Trophoblast cell (in vitro differentiated cells and primary cell): Measurements from ENCODE around the gene PDZD11.
"Not testable (repeated sequence)": the region's sequence is repeated elsewhere in the genome, so short reads cannot be mapped to it uniquely, and the experiment has no call there.

Source experiments
- DNase-seq, 2 donors: peaks; one replicate each; pipeline ENCODE4 v3.0.0-alpha.2; 2016
- H2AFZ ChIP-seq: 2 replicates; pipeline ENCODE4 v1.6.1; 2013; ENCODE audit warnings: low read length, moderate library complexity, mild to moderate bottlenecking; ENCODE audit not compliant: insufficient read depth, poor library complexity
- H2AK5ac ChIP-seq: 2 replicates; pipeline ENCODE4 v1.6.1; 2013; ENCODE audit warnings: mild to moderate bottlenecking, low read length
- H2BK120ac ChIP-seq: 2 replicates; pipeline ENCODE4 v1.6.1; 2013; ENCODE audit warnings: low read length, mild to moderate bottlenecking, moderate library complexity; ENCODE audit not compliant: insufficient read depth, poor library complexity
- H2BK12ac ChIP-seq: 2 replicates; pipeline ENCODE4 v1.6.1; 2013; ENCODE audit warnings: mild to moderate bottlenecking, low read length, moderate library complexity
- H2BK5ac ChIP-seq: 2 replicates; pipeline ENCODE4 v1.6.1; 2013; ENCODE audit warnings: low read length, low read depth, moderate library complexity, mild to moderate bottlenecking; ENCODE audit not compliant: poor library complexity
- H3K14ac ChIP-seq: 2 replicates; pipeline ENCODE4 v1.6.1; 2013; ENCODE audit warnings: mild to moderate bottlenecking, low read length
- H3K18ac ChIP-seq: 2 replicates; pipeline ENCODE4 v1.6.1; 2013; ENCODE audit warnings: mild to moderate bottlenecking, low read length
- H3K23ac ChIP-seq: 2 replicates; pipeline ENCODE4 v1.6.1; 2013; ENCODE audit warnings: low read length
- H3K27ac ChIP-seq: 2 replicates; pipeline ENCODE4 v1.5.1; 2013; ENCODE audit warnings: low read depth, mild to moderate bottlenecking, inconsistent platforms, low read length, moderate library complexity
- H3K27me3 ChIP-seq: 2 replicates; pipeline ENCODE4 v1.6.1; 2013; ENCODE audit warnings: inconsistent platforms, mild to moderate bottlenecking, low read length, moderate library complexity; ENCODE audit not compliant: insufficient read depth
- H3K36me3 ChIP-seq, 2 experiments: 1 replicate in 1 of 2; 2 replicates in 1 of 2; pipeline ENCODE4 v1.6.1; 2013; ENCODE audit warnings: low read length in 2 of 2, mild to moderate bottlenecking in 2 of 2, moderate library complexity in 1 of 2; ENCODE audit not compliant: insufficient read depth in 2 of 2, control insufficient read depth in 1 of 2
- H3K4ac ChIP-seq: 2 replicates; pipeline ENCODE4 v1.6.1; 2013; ENCODE audit warnings: low read depth, mild to moderate bottlenecking, low read length, moderate library complexity
- H3K4me1 ChIP-seq, 2 experiments: 1 replicate in 1 of 2; 2 replicates in 1 of 2; pipeline ENCODE4 v1.6.1; 2013; ENCODE audit warnings: low read length in 2 of 2, mild to moderate bottlenecking in 2 of 2, moderate library complexity in 1 of 2; ENCODE audit not compliant: insufficient read depth in 2 of 2, control insufficient read depth in 1 of 2
- H3K4me2 ChIP-seq: 2 replicates; pipeline ENCODE4 v1.6.1; 2013; ENCODE audit warnings: inconsistent platforms, mild to moderate bottlenecking, low read length, moderate library complexity
- H3K4me3 ChIP-seq: 2 replicates; pipeline ENCODE4 v1.5.1; 2013; ENCODE audit warnings: mild to moderate bottlenecking, low read depth, low read length, inconsistent platforms
- H3K79me1 ChIP-seq: one replicate; pipeline ENCODE4 v1.6.1; 2013; ENCODE audit warnings: low read length
- H3K79me2 ChIP-seq: 2 replicates; pipeline ENCODE4 v1.6.1; 2013; ENCODE audit warnings: low read length, mild to moderate bottlenecking; ENCODE audit not compliant: control insufficient read depth, insufficient read depth, poor library complexity
- H3K9ac ChIP-seq: 2 replicates; pipeline ENCODE4 v1.6.1; 2013; ENCODE audit warnings: mild to moderate bottlenecking, low read length
- H3K9me3 ChIP-seq: 2 replicates; pipeline ENCODE4 v1.6.1; 2013; ENCODE audit warnings: low read depth, mild to moderate bottlenecking, control low read depth, inconsistent platforms, low read length; ENCODE audit not compliant: insufficient read depth
- H4K12ac ChIP-seq: 2 replicates; pipeline ENCODE4 v1.6.1; 2013; ENCODE audit warnings: low read depth, mild to moderate bottlenecking, low read length, moderate library complexity
- H4K8ac ChIP-seq: 2 replicates; pipeline ENCODE4 v1.6.1; 2013; ENCODE audit warnings: low read depth, mild to moderate bottlenecking, low read length, moderate library complexity
- H4K91ac ChIP-seq: one replicate; pipeline ENCODE4 v1.6.1; 2013; ENCODE audit warnings: low read depth, mild to moderate bottlenecking, low read length, moderate library complexity
- WGBS: extraction: QIAGEN DNeasy Blood & Tissue Kit; methylation state at CpG from one replicate; pipeline ENCODE4 v1.1.7; 2013; ENCODE audit warnings: missing lambda C conversion rate; ENCODE audit not compliant: insufficient read length, insufficient coverage; ENCODE audit errors: extremely low coverage; 5-methylcytosine and 5-hydroxymethylcytosine counted together

The PDZD11 gene

DNA sequence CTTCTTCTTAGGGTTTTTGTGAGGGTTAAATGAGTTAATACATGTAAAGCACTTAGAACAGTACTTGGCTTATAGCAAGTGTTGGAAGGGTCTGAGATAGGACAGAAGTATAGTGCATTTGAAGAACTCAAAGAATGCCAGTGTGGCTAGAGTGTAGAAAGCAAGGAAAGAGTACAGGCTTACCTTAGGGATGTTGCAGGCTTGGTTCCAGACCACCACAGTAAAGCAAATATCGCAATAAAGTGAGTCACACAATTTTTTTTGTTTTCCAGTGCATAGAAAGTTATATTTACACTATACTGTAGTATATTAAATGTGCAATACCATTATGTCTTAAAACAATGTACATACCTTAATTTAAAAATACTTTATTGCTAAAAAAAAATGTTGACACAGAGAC lies 41.4 kb upstream of the PDZD11 start:
- DNase-seq, result no peak
- no peaks in the 10 kb centered on the region for H3K27me3 ChIP-seq

DNA sequence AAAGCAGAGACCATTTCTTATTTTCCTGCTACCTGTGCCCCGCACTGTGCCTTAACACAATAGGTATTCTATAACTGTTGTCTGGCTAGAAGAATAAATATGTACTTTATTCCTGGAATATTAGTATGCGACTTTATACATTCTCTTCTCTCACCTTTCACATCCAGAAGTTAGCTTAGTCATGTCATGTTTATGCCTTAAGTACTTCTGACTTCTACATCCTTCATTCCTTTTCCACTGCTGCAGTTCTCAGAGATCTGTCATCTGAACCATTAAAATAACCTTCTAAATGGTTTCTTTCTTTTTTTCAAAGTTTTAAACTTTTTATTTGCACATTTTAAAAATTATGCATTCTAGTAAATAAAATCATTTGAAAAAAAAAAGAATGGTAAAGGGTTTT lies 34.6 kb upstream of the PDZD11 start:
- Histone ChIP-seq H2AFZ (no peak overlapping the region), H2BK120ac (no peak overlapping the region), H3K79me1 (no peaks in the 10 kb centered on the region), H2BK12ac (no peak overlapping the region), H3K9me3 (no peaks in the 10 kb centered on the region), H4K8ac (no peak overlapping the region), H3K27ac (no peak overlapping the region), H3K79me2 (no peaks in the 10 kb centered on the region), H4K12ac (no peak overlapping the region), H3K4me2 (no peak overlapping the region), H3K23ac (no peak overlapping the region), H3K9ac (no peak overlapping the region), H4K91ac (no peak overlapping the region), H3K4me1 (no peaks in the 10 kb centered on the region), H3K27me3 (no peaks in the 10 kb centered on the region), H2AK5ac (no peak overlapping the region), H3K4ac (no peak overlapping the region), H3K14ac (no peak overlapping the region), H3K18ac (no peak overlapping the region), H3K4me3 (no peak overlapping the region), H2BK5ac (no peak overlapping the region), H3K36me3 (no peaks in the 10 kb centered on the region)
- no peak for DNase-seq
- WGBS, result no CpG with 5 or more reads among the region's 2 CpGs

More for the DNA sequence above, 41.4 kb upstream of the PDZD11 start:
- Histone ChIP-seq H2BK12ac (no peak overlapping the region), H3K4me3 (no peak overlapping the region), H4K12ac (no peak overlapping the region), H3K14ac (no peak overlapping the region), H3K4me1 (no peaks in the 10 kb centered on the region), H2BK5ac (no peak overlapping the region), H2AFZ (no peak overlapping the region), H4K8ac (no peak overlapping the region), H3K9me3 (no peaks in the 10 kb centered on the region), H3K18ac (no peak overlapping the region), H3K79me1 (no peaks in the 10 kb centered on the region), H3K23ac (no peak overlapping the region), H3K4ac (no peak overlapping the region), H3K4me2 (no peak overlapping the region), H3K36me3 (no peaks in the 10 kb centered on the region), H2AK5ac (no peak overlapping the region), H4K91ac (no peak overlapping the region), H3K79me2 (no peaks in the 10 kb centered on the region), H3K9ac (no peak overlapping the region), H3K27ac (no peak overlapping the region), H2BK120ac (no peak overlapping the region)
- no CpG with 5 or more reads among the region's 1 CpG for WGBS

DNA sequence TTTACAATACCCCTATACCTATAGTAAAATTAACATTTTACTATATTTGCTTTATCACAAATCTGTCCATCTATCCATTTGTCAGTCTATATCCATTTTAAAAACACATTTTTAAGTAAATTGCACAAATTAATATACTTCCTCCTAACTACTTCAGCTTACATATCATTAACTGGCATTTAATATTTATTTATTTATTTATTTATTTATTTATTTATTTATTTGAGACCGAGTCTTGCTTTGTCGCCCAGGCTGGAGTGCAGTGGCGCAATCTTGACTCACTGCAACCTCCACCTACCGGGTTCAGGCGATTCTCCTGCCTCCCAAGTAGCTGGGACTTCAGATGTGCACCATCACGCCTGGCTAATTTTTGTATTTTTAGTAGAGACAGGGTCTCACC lies 33.9 kb upstream of the PDZD11 start:
- H3K79me2 ChIP-seq, H4K91ac ChIP-seq, H3K27ac ChIP-seq, H3K18ac ChIP-seq, H2BK5ac ChIP-seq, H4K8ac ChIP-seq, H3K9me3 ChIP-seq, H2AFZ ChIP-seq, H2AK5ac ChIP-seq, H2BK12ac ChIP-seq, H3K27me3 ChIP-seq, H4K12ac ChIP-seq, H3K9ac ChIP-seq, H3K4me2 ChIP-seq, H3K4me3 ChIP-seq, H2BK120ac ChIP-seq, H3K79me1 ChIP-seq, H3K4me1 ChIP-seq, DNase-seq, H3K36me3 ChIP-seq, H3K4ac ChIP-seq, H3K23ac ChIP-seq, H3K14ac ChIP-seq: not testable (repeated sequence)
- no CpG with 5 or more reads among the region's 6 CpGs for WGBS

DNA sequence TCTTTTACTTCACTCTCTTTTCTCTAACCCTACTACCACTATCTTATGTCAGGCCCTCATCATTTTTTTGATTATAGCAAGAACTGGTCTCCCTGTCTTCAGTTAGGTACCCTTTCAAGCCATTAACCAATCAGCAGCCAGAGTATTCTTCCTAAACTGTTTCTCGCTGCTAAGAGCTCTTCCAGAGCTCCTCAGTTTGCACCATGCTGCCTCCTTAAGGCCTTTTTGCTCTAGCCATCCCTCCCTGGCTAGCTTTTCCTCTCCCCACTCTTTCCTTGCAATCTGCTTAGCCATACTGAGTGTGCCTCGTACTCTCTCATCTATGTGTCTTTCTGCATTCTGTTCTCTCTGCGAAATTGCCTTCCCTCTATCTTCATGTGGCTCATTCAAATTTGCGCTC lies 33.1 kb upstream of the PDZD11 start:
- Histone ChIP-seq H3K79me1 (no peaks in the 10 kb centered on the region), H3K79me2 (no peaks in the 10 kb centered on the region), H3K4me3 (no peak overlapping the region), H3K14ac (no peak overlapping the region), H3K27ac (no peak overlapping the region), H3K4ac (no peak overlapping the region), H2AFZ (no peak overlapping the region), H3K9ac (no peak overlapping the region), H3K23ac (no peak overlapping the region), H2AK5ac (no peak overlapping the region), H2BK5ac (no peak overlapping the region), H4K12ac (no peak overlapping the region), H4K91ac (no peak overlapping the region), H4K8ac (no peak overlapping the region), H2BK120ac (no peak overlapping the region), H3K27me3 (no peaks in the 10 kb centered on the region), H2BK12ac (no peak overlapping the region), H3K4me2 (no peak overlapping the region), H3K4me1 (no peaks in the 10 kb centered on the region), H3K18ac (no peak overlapping the region), H3K9me3 (no peaks in the 10 kb centered on the region), H3K36me3 (no peaks in the 10 kb centered on the region)
- no peak for DNase-seq
- WGBS, result no CpG with 5 or more reads among the region's 4 CpGs
